Keratinocyte (primary cell): ENCODE data around the gene PAPSS2.
"Not testable (repeated sequence)": the region's sequence is repeated elsewhere in the genome, so short reads cannot be mapped to it uniquely, and the experiment has no call there.

ENCODE experiments used
- EZH2 ChIP-seq: IDR thresholded peaks from one replicate; pipeline ENCODE4 v1.6.1; 2012; ENCODE audit warnings: inconsistent platforms, mild to moderate bottlenecking, low read length, moderate library complexity
- TF ChIP-seq, protein P1 (sequence below), 3 experiments: IDR thresholded peaks in 1 of 3; conservative IDR thresholded peaks in 1 of 3; optimal IDR thresholded peaks in 1 of 3; 2 replicates in 2 of 3; 3 replicates in 1 of 3; pipeline versions ENCODE3 to v1.5.1; 2011; ENCODE audit warnings: low read length in 3 of 3, mild to moderate bottlenecking in 3 of 3, moderate library complexity in 2 of 3, control low read depth in 1 of 3, inconsistent platforms in 1 of 3; ENCODE audit not compliant: insufficient read depth in 2 of 3; ENCODE audit errors: extremely low read depth in 1 of 3

DNA sequence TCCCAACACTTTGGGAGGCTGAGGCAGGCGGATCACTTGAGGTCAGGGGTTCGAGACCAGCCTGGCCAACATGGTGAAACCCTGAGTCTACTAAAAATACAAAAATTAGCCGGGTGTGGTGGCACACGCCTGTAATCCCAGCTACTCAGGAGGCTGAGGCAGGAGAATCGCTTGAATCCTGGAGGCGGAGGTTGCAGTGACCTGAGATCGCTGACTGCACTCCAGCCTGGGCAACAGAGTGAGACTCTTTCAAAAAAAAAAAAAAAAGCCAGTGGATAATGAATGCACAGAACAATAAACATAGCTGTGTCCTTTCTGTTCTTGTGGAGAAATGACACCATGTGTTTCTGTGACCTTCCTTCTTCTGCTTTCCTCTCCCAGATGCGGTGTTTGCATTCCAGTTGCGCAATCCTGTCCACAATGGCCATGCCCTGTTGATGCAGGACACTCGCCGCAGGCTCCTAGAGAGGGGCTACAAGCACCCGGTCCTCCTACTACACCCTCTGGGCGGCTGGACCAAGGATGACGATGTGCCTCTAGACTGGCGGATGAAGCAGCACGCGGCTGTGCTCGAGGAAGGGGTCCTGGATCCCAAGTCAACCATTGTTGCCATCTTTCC lies 83.4 kb downstream of the PAPSS2 start:
- not testable (repeated sequence) for TF ChIP-seq EZH2
- TF ChIP-seq, protein P1, sequence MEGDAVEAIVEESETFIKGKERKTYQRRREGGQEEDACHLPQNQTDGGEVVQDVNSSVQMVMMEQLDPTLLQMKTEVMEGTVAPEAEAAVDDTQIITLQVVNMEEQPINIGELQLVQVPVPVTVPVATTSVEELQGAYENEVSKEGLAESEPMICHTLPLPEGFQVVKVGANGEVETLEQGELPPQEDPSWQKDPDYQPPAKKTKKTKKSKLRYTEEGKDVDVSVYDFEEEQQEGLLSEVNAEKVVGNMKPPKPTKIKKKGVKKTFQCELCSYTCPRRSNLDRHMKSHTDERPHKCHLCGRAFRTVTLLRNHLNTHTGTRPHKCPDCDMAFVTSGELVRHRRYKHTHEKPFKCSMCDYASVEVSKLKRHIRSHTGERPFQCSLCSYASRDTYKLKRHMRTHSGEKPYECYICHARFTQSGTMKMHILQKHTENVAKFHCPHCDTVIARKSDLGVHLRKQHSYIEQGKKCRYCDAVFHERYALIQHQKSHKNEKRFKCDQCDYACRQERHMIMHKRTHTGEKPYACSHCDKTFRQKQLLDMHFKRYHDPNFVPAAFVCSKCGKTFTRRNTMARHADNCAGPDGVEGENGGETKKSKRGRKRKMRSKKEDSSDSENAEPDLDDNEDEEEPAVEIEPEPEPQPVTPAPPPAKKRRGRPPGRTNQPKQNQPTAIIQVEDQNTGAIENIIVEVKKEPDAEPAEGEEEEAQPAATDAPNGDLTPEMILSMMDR (optimal IDR thresholded peaks at IDR 0.05 in 1 of 3, IDR thresholded peaks at IDR 0.05 in 1 of 3, conservative IDR thresholded peaks at IDR 0.05 in 1 of 3; ENCODE audit: extremely low read depth in 1 of 3, insufficient read depth in 2 of 3, low read length in 3 of 3): not testable (repeated sequence)
